Ovary (tissue), 3 donors: Measurements from ENCODE around the gene NCR3LG1.

ENCODE experiments used
- CTCF ChIP-seq, 3 donors: fragments of 450-650 bp in 2 of 3; fragments of 200-600 bp in 1 of 3; IDR thresholded peaks; one replicate each; pipeline versions ENCODE4 v1.5.1 to v1.8.0; 2016 to 2022; ENCODE audit warnings: antibody characterized with exemption in 3 of 3, mild to moderate bottlenecking in 1 of 3
- EP300 ChIP-seq: sonication (generic); formaldehyde crosslinking; IDR thresholded peaks from one replicate; pipeline ENCODE4 v1.6.1; 2017; ENCODE audit warnings: antibody characterized with exemption
- POLR2A ChIP-seq: fragments of 450-650 bp; IDR thresholded peaks from one replicate; pipeline ENCODE4 v1.6.1; 2017; ENCODE audit warnings: antibody characterized with exemption, mild to moderate bottlenecking, moderate library complexity
- donor health status: DM: no; HTN: no; CAD: no.

DNA sequence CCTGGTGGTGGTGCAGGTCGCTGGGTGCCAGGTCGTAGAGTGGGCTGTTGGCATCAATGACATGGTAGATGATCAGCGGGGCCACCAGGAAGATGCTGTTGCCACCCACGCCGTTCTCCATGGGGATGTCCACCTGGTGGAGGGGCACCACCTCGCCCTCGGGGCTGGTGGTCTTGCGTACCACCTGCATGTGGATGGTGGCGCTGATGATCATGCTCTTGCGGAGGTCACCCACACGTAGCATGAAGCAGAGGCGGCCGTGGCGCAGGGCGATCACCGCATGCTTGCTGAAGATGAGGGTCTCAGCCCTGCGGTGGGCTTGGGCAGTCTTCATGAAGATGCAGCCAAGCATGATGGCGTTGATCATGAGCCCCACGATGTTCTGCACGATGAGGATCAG, 35.7 kb downstream of the NCR3LG1 start:
- no peak for TF ChIP-seq POLR2A
- no peak for TF ChIP-seq CTCF (IDR thresholded peaks at IDR 0.05)
- no peak for TF ChIP-seq EP300
